HepG2 (cell line): ENCODE measurements around the gene TBC1D20.

ENCODE experiments used
- ATM ChIP-seq: fragments of 450-650 bp; IDR thresholded peaks from 2 replicates; pipeline ENCODE4 v1.7.1; 2017; ENCODE audit warnings: mild to moderate bottlenecking, borderline replicate concordance
- BORCS8-MEF2B ChIP-seq: sonication (generic); formaldehyde crosslinking; IDR thresholded peaks from 2 replicates; pipeline ENCODE4 v1.8.0; 2022; ENCODE audit warnings: mild to moderate bottlenecking, missing genetic modification reagents
- ETS1 ChIP-seq: sonication (generic); formaldehyde crosslinking; IDR thresholded peaks from 2 replicates; pipeline ENCODE4 v1.4.0; 2020; ENCODE audit warnings: missing genetic modification reagents
- EZH2 ChIP-seq: conservative IDR thresholded peaks from 2 replicates; pipeline ENCODE4 v1.6.1; 2012; ENCODE audit warnings: mild to moderate bottlenecking, low read depth, low read length, moderate library complexity
- HNF4A ChIP-seq: sonication (generic); formaldehyde crosslinking; IDR thresholded peaks from 2 replicates; pipeline ENCODE4 v1.4.0; 2020; ENCODE audit warnings: missing genetic modification reagents
- MYNN ChIP-seq: sonication (generic); formaldehyde crosslinking; IDR thresholded peaks from 2 replicates; pipeline ENCODE4 v1.4.0; 2020; ENCODE audit warnings: mild to moderate bottlenecking, low read depth, missing genetic modification reagents
- NFE2L2 ChIP-seq: fragments of 150-350 bp; IDR thresholded peaks from 2 replicates; pipeline ENCODE4 v1.6.1; 2014; ENCODE audit warnings: low read length
- NFYB ChIP-seq: sonication (generic); formaldehyde crosslinking; IDR thresholded peaks from 2 replicates; pipeline ENCODE4 v1.4.0; 2020; ENCODE audit warnings: missing genetic modification reagents
- TEAD2 ChIP-seq: sonication (generic); formaldehyde crosslinking; IDR thresholded peaks from 2 replicates; pipeline ENCODE4 v1.9.0; 2021; ENCODE audit warnings: missing genetic modification reagents
- TFE3 ChIP-seq: IDR thresholded peaks from 2 replicates; pipeline ENCODE4 v1.6.1; 2016
- U2AF2 ChIP-seq: fragments of 200-400 bp; formaldehyde crosslinking; IDR thresholded peaks from 2 replicates; pipeline ENCODE4 v1.6.1; 2017; ENCODE audit warnings: low read depth, mild to moderate bottlenecking, low read length
- ZNF333 ChIP-seq: sonication (generic); formaldehyde crosslinking; IDR thresholded peaks from 2 replicates; pipeline ENCODE4 v1.4.0; 2020; ENCODE audit warnings: mild to moderate bottlenecking, missing genetic modification reagents, borderline replicate concordance
- ZNF790 ChIP-seq: sonication (generic); formaldehyde crosslinking; IDR thresholded peaks from 2 replicates; pipeline ENCODE4 v1.8.0; 2022; ENCODE audit warnings: missing genetic modification reagents, mild to moderate bottlenecking, borderline replicate concordance

- no peak for TF ChIP-seq U2AF2
- no peak for TF ChIP-seq TFE3 (CRISPR knock-in tag)
- no peak for TF ChIP-seq HNF4A (CRISPR knock-in tag)
- TF ChIP-seq NFE2L2, result no peak
- TF ChIP-seq BORCS8-MEF2B, result peak; percentile 40; the same call in 1 of the 2 replicates
- no peak for TF ChIP-seq TEAD2 (CRISPR knock-in tag)
- no peak for TF ChIP-seq MYNN
- no peak for TF ChIP-seq NFYB (CRISPR knock-in tag)
- no peak for TF ChIP-seq ZNF790 (CRISPR knock-in tag)
- TF ChIP-seq ATM, result no peak
- peak; percentile 37; the same call in 1 of the 2 replicates for TF ChIP-seq ZNF333 (CRISPR knock-in tag)
- no peak for TF ChIP-seq EZH2
- TF ChIP-seq ETS1 (CRISPR knock-in tag), result no peak
These were observed 27.5 kb downstream of the TBC1D20 start for GRCh38 chr20:434661-435419.
